B cell (primary cell): ENCODE results near the gene HES7. TPM values are rescaled to one million over a fixed set of nuclear protein-coding genes. Genes with fewer than 3 reads are reported as not detected.

Source experiments
- ATAC-seq: fragments of 200-7000 bp; cut with Tn5 transposase; one replicate; pipeline ENCODE4 v1.10.0; 2021; ENCODE audit warnings: low read depth, mild to moderate bottlenecking, moderate number of reproducible peaks, moderate library complexity
- CTCF ChIA-PET: fragments of 350-600 bp; sonication (Branson Sonifier 250); formaldehyde crosslinking; loops from one replicate; lab custom pipeline; 2021; ENCODE audit warnings: antibody characterized with exemption, inconsistent platforms; lab: Charles Lee
- POLR2A ChIA-PET: fragments of 350-600 bp; sonication (Branson Sonifier 250); formaldehyde crosslinking; loops from one replicate; lab custom pipeline; 2021; ENCODE audit warnings: antibody characterized with exemption; lab: Charles Lee
- DNase-seq: peaks from one replicate; pipeline ENCODE4 v3.0.0; 2013
- H2AFZ ChIP-seq: 2 replicates; pipeline ENCODE4 v1.6.1; 2012; ENCODE audit warnings: mild to moderate bottlenecking, low read depth, low read length; ENCODE audit not compliant: insufficient read depth, poor library complexity, severe bottlenecking
- H3K27ac ChIP-seq, 2 donors: 1 replicate in 1 of 2; 2 replicates in 1 of 2; pipeline ENCODE4 v1.5.1; 2012 to 2013; ENCODE audit warnings: low read length in 2 of 2, mild to moderate bottlenecking in 2 of 2, moderate library complexity in 1 of 2
- H3K27me3 ChIP-seq, 4 experiments: fragments of 200-600 bp in 1 of 4; sonication (generic) in 1 of 4; replicated peaks in 1 of 4; 1 replicate in 2 of 4; 2 replicates in 2 of 4; pipeline versions ENCODE4 v1.6.1 to v1.7.0; 2013 to 2016; ENCODE audit warnings: low read length in 3 of 4, mild to moderate bottlenecking in 2 of 4, mixed read lengths in 1 of 4, moderate library complexity in 1 of 4; ENCODE audit not compliant: insufficient read depth in 4 of 4, control insufficient read depth in 3 of 4; ENCODE audit errors: control extremely low read depth in 1 of 4
- H3K36me3 ChIP-seq, 2 experiments: replicated peaks in 1 of 2; 1 replicate in 1 of 2; 2 replicates in 1 of 2; pipeline versions ENCODE4 v1.6.1 to v1.7.1; 2013; ENCODE audit warnings: low read length in 1 of 2; ENCODE audit not compliant: insufficient read depth in 2 of 2, control insufficient read depth in 1 of 2; ENCODE audit errors: control extremely low read depth in 1 of 2, extremely low read depth in 1 of 2
- H3K4me1 ChIP-seq, 2 donors: fragments of 200-600 bp in 1 of 2; sonication (generic) in 1 of 2; 1 replicate in 1 of 2; 2 replicates in 1 of 2; pipeline versions ENCODE4 v1.5.1 to v1.6.1; 2013 to 2017; ENCODE audit warnings: low read length in 2 of 2; ENCODE audit not compliant: control insufficient read depth in 2 of 2, insufficient read depth in 2 of 2
- H3K4me2 ChIP-seq: replicated peaks from 2 replicates; pipeline ENCODE3; 2012; ENCODE audit warnings: mild to moderate bottlenecking, low read depth, low read length; ENCODE audit not compliant: poor library complexity, severe bottlenecking
- H3K4me3 ChIP-seq, 5 experiments: fragments of 200-600 bp in 1 of 5; sonication (generic) in 1 of 5; 1 replicate in 3 of 5; 2 replicates in 2 of 5; pipeline versions ENCODE4 v1.5.1 to v1.7.0; 2011 to 2016; ENCODE audit warnings: low read length in 4 of 5, mild to moderate bottlenecking in 4 of 5, low read depth in 2 of 5, control low read depth in 1 of 5, moderate library complexity in 1 of 5; ENCODE audit not compliant: insufficient read depth in 1 of 5; ENCODE audit errors: control extremely low read depth in 1 of 5, extremely low read depth in 1 of 5
- H3K79me2 ChIP-seq: fragments of 200-600 bp; sonication (generic); one replicate; pipeline ENCODE4 v1.6.0; 2016; ENCODE audit warnings: low read length; ENCODE audit not compliant: control insufficient read depth, insufficient read depth
- H3K9ac ChIP-seq: fragments of 200-600 bp; sonication (generic); 2 replicates; pipeline ENCODE4 v1.6.1; 2017; ENCODE audit warnings: mild to moderate bottlenecking, low read length, moderate library complexity
- H3K9me3 ChIP-seq, 3 donors: one replicate each; pipeline versions ENCODE4 v1.6.1 to v1.7.1; 2013; ENCODE audit warnings: low read length in 2 of 3; ENCODE audit not compliant: control insufficient read depth in 2 of 3, insufficient read depth in 1 of 3; ENCODE audit errors: control extremely low read depth in 1 of 3
- H4K20me1 ChIP-seq: 2 replicates; pipeline ENCODE4 v1.6.0; 2012; ENCODE audit warnings: mild to moderate bottlenecking, low read length; ENCODE audit not compliant: insufficient read depth, control insufficient read depth, poor library complexity, severe bottlenecking
- H3K27ac Mint-ChIP-seq: one replicate; pipeline ENCODE4 v1.8.0; 2021; ENCODE audit warnings: mixed read lengths
- H3K27me3 Mint-ChIP-seq: one replicate; pipeline ENCODE4 v1.8.0; 2021; ENCODE audit warnings: mixed read lengths
- H3K4me1 Mint-ChIP-seq: one replicate; pipeline ENCODE4 v1.8.0; 2021; ENCODE audit warnings: mixed read lengths
- H3K4me3 Mint-ChIP-seq: one replicate; pipeline ENCODE4 v1.8.0; 2021; ENCODE audit warnings: mixed read lengths
- H3K9me3 Mint-ChIP-seq: one replicate; pipeline ENCODE4 v1.8.0; 2022; ENCODE audit warnings: mixed read lengths; ENCODE audit not compliant: insufficient read depth
- EZH2 ChIP-seq: IDR thresholded peaks from 2 replicates; pipeline ENCODE4 v1.6.1; 2012; ENCODE audit warnings: borderline replicate concordance, low read depth, mild to moderate bottlenecking, moderate library complexity, low read length; ENCODE audit not compliant: insufficient read depth, poor library complexity, severe bottlenecking
- WGBS: methylation state at CpG from one replicate; pipeline ENCODE4 v1.1.5; 2013; ENCODE audit warnings: missing lambda C conversion rate; ENCODE audit not compliant: insufficient coverage; 5-methylcytosine and 5-hydroxymethylcytosine counted together
- intact Hi-C: fragments of 100-400 bp; cut with micrococcal nuclease; formaldehyde crosslinking; loops from one replicate; pipeline ENCODE4 v1.10.0; 2022
- polyA plus RNA-seq: library from polyadenylated mRNA; depleted of rRNA; stranded (reverse); fragments of >200 nt; gene quantifications from 2 replicates; pipeline ENCODE4 v1.2.3, GENCODE V29; 2012
- total RNA-seq, 2 donors: library from RNA; stranded (reverse); fragments of 120-200 nt in 1 of 2; gene quantifications; 1 replicate in 1 of 2; 2 replicates in 1 of 2; pipeline versions ENCODE4 v1.2.3 to v1.2.4, GENCODE V29; 2013 to 2022
- TF ChIP-seq, protein P1 (sequence below): fragments of 200-600 bp; IDR thresholded peaks from one replicate; pipeline ENCODE4 v1.8.0; 2022; ENCODE audit warnings: antibody characterized with exemption, mild to moderate bottlenecking

HES7 gene
- total and polyA plus RNA-seq, 2 donors (not counting 1 experiment from before 2014, with no cell fraction given) = 0.34 TPM; not detected in 1

GRCh38 chr17:8133399-8133798 is 9.5 kb upstream of the HES7 start:
- 93% methylated on average over 6 of the region's 12 CpGs for WGBS
- Mint-ChIP-seq H3K27ac (no peak overlapping the region), H3K4me3 (no peak overlapping the region), H3K4me1 (no peaks in the 10 kb centered on the region), H3K27me3 (no peaks in the 10 kb centered on the region), H3K9me3 (no peaks in the 10 kb centered on the region)
- ChIA-PET CTCF (interaction anchor here (0.9 to 3.2 kb wide), 2 partner anchors 10 to 56 kb away, joined by 3 to 12 read pairs; partner anchors contain the start of gene HES7), POLR2A (no interaction called here)
- no peak for ATAC-seq
- H3K4me1 ChIP-seq = peaks cover 5 to 9% of the 10 kb centered on the region in 2 donors
- DNase-seq = no peak
- no peak overlapping the region for H3K27ac ChIP-seq
- H3K36me3 ChIP-seq = no peaks in the 10 kb centered on the region
- TF ChIP-seq, protein P1, sequence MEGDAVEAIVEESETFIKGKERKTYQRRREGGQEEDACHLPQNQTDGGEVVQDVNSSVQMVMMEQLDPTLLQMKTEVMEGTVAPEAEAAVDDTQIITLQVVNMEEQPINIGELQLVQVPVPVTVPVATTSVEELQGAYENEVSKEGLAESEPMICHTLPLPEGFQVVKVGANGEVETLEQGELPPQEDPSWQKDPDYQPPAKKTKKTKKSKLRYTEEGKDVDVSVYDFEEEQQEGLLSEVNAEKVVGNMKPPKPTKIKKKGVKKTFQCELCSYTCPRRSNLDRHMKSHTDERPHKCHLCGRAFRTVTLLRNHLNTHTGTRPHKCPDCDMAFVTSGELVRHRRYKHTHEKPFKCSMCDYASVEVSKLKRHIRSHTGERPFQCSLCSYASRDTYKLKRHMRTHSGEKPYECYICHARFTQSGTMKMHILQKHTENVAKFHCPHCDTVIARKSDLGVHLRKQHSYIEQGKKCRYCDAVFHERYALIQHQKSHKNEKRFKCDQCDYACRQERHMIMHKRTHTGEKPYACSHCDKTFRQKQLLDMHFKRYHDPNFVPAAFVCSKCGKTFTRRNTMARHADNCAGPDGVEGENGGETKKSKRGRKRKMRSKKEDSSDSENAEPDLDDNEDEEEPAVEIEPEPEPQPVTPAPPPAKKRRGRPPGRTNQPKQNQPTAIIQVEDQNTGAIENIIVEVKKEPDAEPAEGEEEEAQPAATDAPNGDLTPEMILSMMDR = no peak
- no peak for TF ChIP-seq EZH2
- no peaks in the 10 kb centered on the region for H3K79me2 ChIP-seq
- no peaks in the 10 kb centered on the region for H4K20me1 ChIP-seq
- intact Hi-C loops = no loop called here
- no peak overlapping the region for H3K4me2 ChIP-seq
- peaks cover 0 to 3% (median 0%) of the 10 kb centered on the region in 4 experiments for H3K27me3 ChIP-seq
- no peak overlapping the region for H3K4me3 ChIP-seq
- H2AFZ ChIP-seq = no peak overlapping the region
- H3K9me3 ChIP-seq = no peaks in the 10 kb centered on the region
- H3K9ac ChIP-seq = no peak overlapping the region

- no peaks in the 10 kb centered on the region for H3K36me3 ChIP-seq
- Mint-ChIP-seq H3K27ac (no peak overlapping the region), H3K4me3 (no peak overlapping the region), H3K4me1 (peaks cover 4% of the 10 kb centered on the region), H3K9me3 (no peaks in the 10 kb centered on the region), H3K27me3 (peaks cover 4% of the 10 kb centered on the region)
- no peaks in the 10 kb centered on the region for H4K20me1 ChIP-seq
- H3K79me2 ChIP-seq = no peaks in the 10 kb centered on the region
- WGBS = 62% methylated on average over 2 of the region's 3 CpGs
- peaks cover 0 to 7% (median 0%) of the 10 kb centered on the region in 4 experiments for H3K27me3 ChIP-seq
- DNase-seq (no peak), ATAC-seq (no peak)
- no peak overlapping the region for H3K4me3 ChIP-seq
- CTCF ChIA-PET = interaction anchor here (0.8 to 3.2 kb wide), 4 partner anchors 9 to 169 kb away, joined by 3 to 12 read pairs (median 6); partner anchors contain the start of gene HES7
- H3K9ac ChIP-seq = no peak overlapping the region
- intact Hi-C loops = no loop called here
- no peaks in the 10 kb centered on the region for H3K9me3 ChIP-seq
- POLR2A ChIA-PET = interaction anchor here (0.6 to 0.7 kb wide), 2 partner anchors 597 to 866 kb away, joined by 3 to 4 read pairs; no protein-coding TSS in a partner anchor
- no peak overlapping the region for H3K27ac ChIP-seq
- H2AFZ ChIP-seq = no peak overlapping the region
- H3K4me1 ChIP-seq = peaks cover 4 to 6% of the 10 kb centered on the region in 2 donors
- no peak overlapping the region for H3K4me2 ChIP-seq
- TF ChIP-seq, protein P1 = no peak
- no peak for TF ChIP-seq EZH2
Measured at GRCh38 chr17:8131844-8132441, 8.0 kb upstream of the HES7 start.
